ENCODE measurements around the gene CCDC167. TPM values are rescaled to one million over a fixed set of nuclear protein-coding genes. Genes with fewer than 3 reads are reported as not detected.

Gene CCDC167
- total and polyA plus RNA-seq, 2 donors (not counting 1 experiment from before 2014, with no cell fraction given): 8.3 to 35.7 TPM

- H3K27me3 ChIP-seq (ENCODE audit: control insufficient read depth, insufficient read depth, low read length): no peaks in the 10 kb centered on the region
- H3K9me3 ChIP-seq (ENCODE audit: control insufficient read depth, insufficient read depth, low read depth, low read length): no peaks in the 10 kb centered on the region
- no peak overlapping the region for H2AFZ ChIP-seq (ENCODE audit: low read length)
- TF ChIP-seq CTCF (conservative IDR thresholded peaks at IDR 0.05 in 1 of 2, IDR thresholded peaks at IDR 0.05 in 1 of 2; ENCODE audit: low read depth in 1 of 2, low read length in 2 of 2) (no peak), EZH2 (IDR thresholded peaks at IDR 0.05; ENCODE audit: low read length, missing control alignments) (no peak)
- no peak overlapping the region for H3K9ac ChIP-seq (ENCODE audit: insufficient read depth, low read length)
- no peak overlapping the region for H3K4me2 ChIP-seq (ENCODE audit: extremely low read depth, insufficient read depth, low read length)
- no peaks in the 10 kb centered on the region for H3K4me1 ChIP-seq (ENCODE audit: control insufficient read depth, extremely low read depth, insufficient read depth, low read length)
- no peaks in the 10 kb centered on the region for H3K79me2 ChIP-seq (ENCODE audit: control insufficient read depth, insufficient read depth, low read length)
- no peaks in the 10 kb centered on the region for H4K20me1 ChIP-seq (ENCODE audit: control insufficient read depth, extremely low read depth, insufficient read depth, low read length)
- no peak overlapping the region for H3K27ac ChIP-seq (ENCODE audit: insufficient read depth, low read length)
- no peak overlapping the region for H3K4me3 ChIP-seq (replicated peaks in 1 of 4; ENCODE audit: control extremely low read depth in 1 of 4, insufficient read depth in 1 of 4, low read depth in 3 of 4, low read length in 4 of 4)
- no peak for DNase-seq (ENCODE audit: low read depth in 2 of 2)
- peaks cover 31% of the 10 kb centered on the region for H3K36me3 ChIP-seq (ENCODE audit: control insufficient read depth, insufficient read depth, low read length)
Measured at GRCh38 chr6:37478827-37479226, 20.9 kb downstream of the CCDC167 start.

- DNase-seq (ENCODE audit: low read depth in 2 of 2): no peak
- Histone ChIP-seq H3K4me2 (ENCODE audit: extremely low read depth, insufficient read depth, low read length) (no peak overlapping the region), H2AFZ (ENCODE audit: low read length) (no peak overlapping the region), H3K36me3 (ENCODE audit: control insufficient read depth, insufficient read depth, low read length) (peaks cover 30% of the 10 kb centered on the region), H3K27ac (ENCODE audit: insufficient read depth, low read length) (no peak overlapping the region), H3K79me2 (ENCODE audit: control insufficient read depth, insufficient read depth, low read length) (no peaks in the 10 kb centered on the region), H3K4me3 (replicated peaks in 1 of 4; ENCODE audit: control extremely low read depth in 1 of 4, insufficient read depth in 1 of 4, low read depth in 3 of 4, low read length in 4 of 4) (no peak overlapping the region), H3K9me3 (ENCODE audit: control insufficient read depth, insufficient read depth, low read depth, low read length) (no peaks in the 10 kb centered on the region), H3K9ac (ENCODE audit: insufficient read depth, low read length) (no peak overlapping the region), H4K20me1 (ENCODE audit: control insufficient read depth, extremely low read depth, insufficient read depth, low read length) (no peaks in the 10 kb centered on the region), H3K27me3 (ENCODE audit: control insufficient read depth, insufficient read depth, low read length) (no peaks in the 10 kb centered on the region), H3K4me1 (ENCODE audit: control insufficient read depth, extremely low read depth, insufficient read depth, low read length) (no peaks in the 10 kb centered on the region)
- TF ChIP-seq CTCF (conservative IDR thresholded peaks at IDR 0.05 in 1 of 2, IDR thresholded peaks at IDR 0.05 in 1 of 2; ENCODE audit: low read depth in 1 of 2, low read length in 2 of 2) (no peak), EZH2 (IDR thresholded peaks at IDR 0.05; ENCODE audit: low read length, missing control alignments) (no peak)
Measured at GRCh38 chr6:37477656-37478435, 21.8 kb downstream of the CCDC167 start.

GRCh38 chr6:37477191-37477590 is 22.5 kb downstream of the CCDC167 start:
- Histone ChIP-seq H3K9ac (ENCODE audit: insufficient read depth, low read length) (no peak overlapping the region), H3K27ac (ENCODE audit: insufficient read depth, low read length) (no peak overlapping the region), H3K27me3 (ENCODE audit: control insufficient read depth, insufficient read depth, low read length) (no peaks in the 10 kb centered on the region), H3K4me1 (ENCODE audit: control insufficient read depth, extremely low read depth, insufficient read depth, low read length) (no peaks in the 10 kb centered on the region), H3K9me3 (ENCODE audit: control insufficient read depth, insufficient read depth, low read depth, low read length) (no peaks in the 10 kb centered on the region), H2AFZ (ENCODE audit: low read length) (no peak overlapping the region), H3K79me2 (ENCODE audit: control insufficient read depth, insufficient read depth, low read length) (no peaks in the 10 kb centered on the region), H3K4me2 (ENCODE audit: extremely low read depth, insufficient read depth, low read length) (no peak overlapping the region), H4K20me1 (ENCODE audit: control insufficient read depth, extremely low read depth, insufficient read depth, low read length) (no peaks in the 10 kb centered on the region), H3K4me3 (replicated peaks in 1 of 4; ENCODE audit: control extremely low read depth in 1 of 4, insufficient read depth in 1 of 4, low read depth in 3 of 4, low read length in 4 of 4) (no peak overlapping the region), H3K36me3 (ENCODE audit: control insufficient read depth, insufficient read depth, low read length) (peaks cover 30% of the 10 kb centered on the region)
- no peak for TF ChIP-seq EZH2 (IDR thresholded peaks at IDR 0.05; ENCODE audit: low read length, missing control alignments)
- TF ChIP-seq CTCF (conservative IDR thresholded peaks at IDR 0.05 in 1 of 2, IDR thresholded peaks at IDR 0.05 in 1 of 2; ENCODE audit: low read depth in 1 of 2, low read length in 2 of 2): no peak
- no peak for DNase-seq (ENCODE audit: low read depth in 2 of 2)

Data from fibroblast of lung (primary cell).